SK-N-MC (cell line): ENCODE results near the gene CHRNG.
A peak's percentile ranks its signal among the peaks of the same experiment; 100 is the strongest.

ENCODE experiments used
- DNase-seq: peaks from one replicate; pipeline ENCODE4 v3.0.0-alpha.2; 2011; ENCODE audit warnings: low read depth, low spot score
- H3K27ac ChIP-seq: fragments of 200-600 bp; sonication (generic); 2 replicates; pipeline ENCODE4 v1.5.1; 2016; ENCODE audit warnings: mixed run types
- H3K36me3 ChIP-seq: fragments of 200-600 bp; sonication (generic); 2 replicates; pipeline ENCODE4 v1.6.1; 2017; ENCODE audit warnings: antibody characterized with exemption, low read length, mixed read lengths; ENCODE audit not compliant: insufficient read depth
- H3K4me3 ChIP-seq: fragments of 200-600 bp; sonication (generic); 2 replicates; pipeline ENCODE4 v1.5.1; 2016
- H3K9ac ChIP-seq: fragments of 200-600 bp; sonication (generic); 2 replicates; pipeline ENCODE4 v1.8.0; 2017; ENCODE audit warnings: mixed run types, mixed read lengths; ENCODE audit not compliant: insufficient read length
- H3K9me3 ChIP-seq: fragments of 200-600 bp; sonication (generic); 2 replicates; pipeline ENCODE4 v1.6.1; 2017; ENCODE audit warnings: low read depth, mild to moderate bottlenecking, antibody characterized with exemption, low read length, moderate library complexity, mixed read lengths
- EZH2 ChIP-seq: fragments of 200-600 bp; sonication (generic); IDR thresholded peaks from one replicate; pipeline ENCODE4 v1.6.1; 2017; ENCODE audit warnings: antibody characterized with exemption
- FOXP2 ChIP-seq: optimal IDR thresholded peaks from 2 replicates; pipeline ENCODE3; 2011; ENCODE audit warnings: mild to moderate bottlenecking, moderate library complexity; ENCODE audit not compliant: insufficient read depth; ENCODE audit errors: extremely low read length, control extremely low read depth
- POLR2AphosphoS5 ChIP-seq: IDR thresholded peaks from 2 replicates; pipeline ENCODE4 v1.6.1; 2012; ENCODE audit warnings: mild to moderate bottlenecking, low read depth, low read length, borderline replicate concordance

The CHRNG gene

GRCh38 chr2:232495292-232495691 is 44.2 kb upstream of the CHRNG start:
- no peak overlapping the region for H3K27ac ChIP-seq
- no peak overlapping the region for H3K9ac ChIP-seq
- H3K4me3 ChIP-seq: no peak overlapping the region
- H3K36me3 ChIP-seq: no peaks in the 10 kb centered on the region
- TF ChIP-seq FOXP2 (no peak), POLR2AphosphoS5 (no peak), EZH2 (no peak)
- no peak for DNase-seq
- H3K9me3 ChIP-seq: no peaks in the 10 kb centered on the region

GRCh38 chr2:232496501-232497270 is 42.8 kb upstream of the CHRNG start:
- no peak overlapping the region for H3K4me3 ChIP-seq
- no peak overlapping the region for H3K27ac ChIP-seq
- H3K9me3 ChIP-seq: no peaks in the 10 kb centered on the region
- no peak for DNase-seq
- TF ChIP-seq FOXP2: no peak
- TF ChIP-seq EZH2: no peak
- no peak overlapping the region for H3K9ac ChIP-seq
- no peaks in the 10 kb centered on the region for H3K36me3 ChIP-seq

- Histone ChIP-seq H3K36me3 (no peaks in the 10 kb centered on the region), H3K9me3 (no peaks in the 10 kb centered on the region)
- DNase-seq: no peak
These were observed 42.1 kb upstream of the CHRNG start for GRCh38 chr2:232497348-232497747.

GRCh38 chr2:232498452-232498851 is 41.0 kb upstream of the CHRNG start:
- no peaks in the 10 kb centered on the region for H3K9me3 ChIP-seq
- no peak for DNase-seq
- H3K4me3 ChIP-seq: no peak overlapping the region
- no peaks in the 10 kb centered on the region for H3K36me3 ChIP-seq
- no peak overlapping the region for H3K9ac ChIP-seq
- H3K27ac ChIP-seq: no peak overlapping the region
- no peak for TF ChIP-seq POLR2AphosphoS5
- no peak for TF ChIP-seq FOXP2
- no peak for TF ChIP-seq EZH2

More at GRCh38 chr2:232497348-232497747, 42.1 kb upstream of the CHRNG start:
- no peak overlapping the region for H3K27ac ChIP-seq
- no peak overlapping the region for H3K4me3 ChIP-seq
- no peak overlapping the region for H3K9ac ChIP-seq
- no peak for TF ChIP-seq FOXP2
- TF ChIP-seq EZH2: no peak
- no peak for TF ChIP-seq POLR2AphosphoS5

- H3K27ac ChIP-seq: no peak overlapping the region
- H3K9ac ChIP-seq: no peak overlapping the region
- H3K36me3 ChIP-seq: no peaks in the 10 kb centered on the region
- H3K4me3 ChIP-seq: no peak overlapping the region
- no peaks in the 10 kb centered on the region for H3K9me3 ChIP-seq
- DNase-seq: no peak
- TF ChIP-seq FOXP2 (no peak), EZH2 (no peak), POLR2AphosphoS5 (no peak)
These were observed 38.1 kb upstream of the CHRNG start for GRCh38 chr2:232501331-232501771.

GRCh38 chr2:232501794-232502390 is 37.6 kb upstream of the CHRNG start:
- H3K9me3 ChIP-seq: no peaks in the 10 kb centered on the region
- no peak overlapping the region for H3K9ac ChIP-seq
- DNase-seq: no peak
- no peaks in the 10 kb centered on the region for H3K36me3 ChIP-seq
- TF ChIP-seq EZH2: no peak
- TF ChIP-seq FOXP2: no peak
- no peak for TF ChIP-seq POLR2AphosphoS5
- no peak overlapping the region for H3K4me3 ChIP-seq
- H3K27ac ChIP-seq: no peak overlapping the region

GRCh38 chr2:232502511-232502910 is 37.0 kb upstream of the CHRNG start:
- DNase-seq: no peak
- Histone ChIP-seq H3K4me3 (peak overlapping the region; percentile 28; the same call in 1 of the 2 replicates), H3K9ac (no peak overlapping the region), H3K27ac (no peak overlapping the region), H3K36me3 (no peaks in the 10 kb centered on the region), H3K9me3 (no peaks in the 10 kb centered on the region)
- TF ChIP-seq EZH2 (no peak), POLR2AphosphoS5 (no peak), FOXP2 (no peak)

GRCh38 chr2:232502911-232503808 is 36.3 kb upstream of the CHRNG start:
- DNase-seq: no peak
- Histone ChIP-seq H3K9ac (no peak overlapping the region), H3K27ac (no peak overlapping the region), H3K36me3 (no peaks in the 10 kb centered on the region), H3K4me3 (peak overlapping the region; percentile 72), H3K9me3 (no peaks in the 10 kb centered on the region)
- TF ChIP-seq EZH2: peak; percentile 29
- no peak for TF ChIP-seq POLR2AphosphoS5
- no peak for TF ChIP-seq FOXP2
